Osteocyte (in vitro differentiated cells): ENCODE data around the gene NTPCR. TPM values are rescaled to one million over a fixed set of nuclear protein-coding genes. Genes with fewer than 3 reads are reported as not detected.

ENCODE experiments used
- DNase-seq: peaks from one replicate; pipeline ENCODE4 v3.0.0; 2021; ENCODE audit warnings: mixed read lengths; ENCODE audit not compliant: unreplicated experiment; ENCODE audit errors: extremely low spot score
- H3K27ac Mint-ChIP-seq: one replicate; pipeline ENCODE4 v1.8.0; 2021; ENCODE audit warnings: mild to moderate bottlenecking, mixed read lengths; ENCODE audit not compliant: unreplicated experiment
- H3K27me3 Mint-ChIP-seq: one replicate; pipeline ENCODE4 v1.8.0; 2021; ENCODE audit warnings: mixed read lengths; ENCODE audit not compliant: unreplicated experiment
- H3K36me3 Mint-ChIP-seq: one replicate; pipeline ENCODE4 v1.8.0; 2021; ENCODE audit warnings: mixed read lengths; ENCODE audit not compliant: unreplicated experiment
- H3K4me1 Mint-ChIP-seq: one replicate; pipeline ENCODE4 v1.8.0; 2021; ENCODE audit warnings: mixed read lengths; ENCODE audit not compliant: unreplicated experiment
- H3K4me3 Mint-ChIP-seq: one replicate; pipeline ENCODE4 v1.8.0; 2021; ENCODE audit warnings: mild to moderate bottlenecking, moderate library complexity, mixed read lengths; ENCODE audit not compliant: unreplicated experiment
- H3K9me3 Mint-ChIP-seq: one replicate; pipeline ENCODE4 v1.8.0; 2021; ENCODE audit warnings: mixed read lengths; ENCODE audit not compliant: unreplicated experiment
- CTCF ChIP-seq: fragments of 200-600 bp; sonication (generic); IDR thresholded peaks from 2 replicates; pipeline ENCODE4 v1.5.0; 2021; ENCODE audit warnings: antibody characterized with exemption, mild to moderate bottlenecking, moderate library complexity
- total RNA-seq: library from RNA; stranded (reverse); gene quantifications from 2 replicates; pipeline ENCODE4 v1.2.1, GENCODE V29; 2021

NTPCR gene
- total RNA-seq, 1 donor from 2014 or later = 29.6 TPM

DNA sequence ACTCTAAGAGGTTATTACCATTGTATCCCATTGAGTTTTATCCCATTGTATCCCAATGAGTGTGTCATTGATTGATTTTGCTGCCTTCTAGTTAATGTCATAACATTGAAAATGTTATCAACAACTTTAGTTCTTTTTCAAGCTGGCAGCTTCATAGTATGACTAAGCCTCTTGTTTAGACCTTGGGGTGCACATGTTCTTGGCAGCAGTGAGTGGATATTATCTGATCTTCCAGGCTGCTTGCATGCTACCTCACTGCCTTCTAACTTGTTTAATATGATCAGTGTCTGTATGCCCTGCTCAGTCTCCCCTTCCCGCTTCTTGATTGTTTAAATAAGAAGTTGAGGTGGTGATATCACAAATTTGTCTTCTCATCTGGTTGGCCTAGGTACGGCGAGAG is 24.6 kb downstream of the NTPCR start:
- H3K4me1 Mint-ChIP-seq = no peaks in the 10 kb centered on the region

GRCh38 chr1:232978091-232978634 is 27.8 kb downstream of the NTPCR start:
- H3K27ac Mint-ChIP-seq = no peak overlapping the region
- peaks cover 14% of the 10 kb centered on the region for H3K9me3 Mint-ChIP-seq
- TF ChIP-seq CTCF = no peak
- peaks cover 9% of the 10 kb centered on the region for H3K4me1 Mint-ChIP-seq
- DNase-seq = no peak
- no peaks in the 10 kb centered on the region for H3K27me3 Mint-ChIP-seq
- peaks cover 34% of the 10 kb centered on the region for H3K36me3 Mint-ChIP-seq
- no peak overlapping the region for H3K4me3 Mint-ChIP-seq

More for the DNA sequence above, 24.6 kb downstream of the NTPCR start:
- no peaks in the 10 kb centered on the region for H3K27me3 Mint-ChIP-seq
- peaks cover 59% of the 10 kb centered on the region for H3K36me3 Mint-ChIP-seq
- no peak overlapping the region for H3K4me3 Mint-ChIP-seq
- no peak for TF ChIP-seq CTCF
- peaks cover 21% of the 10 kb centered on the region for H3K9me3 Mint-ChIP-seq
- no peak overlapping the region for H3K27ac Mint-ChIP-seq
- no peak for DNase-seq

DNA sequence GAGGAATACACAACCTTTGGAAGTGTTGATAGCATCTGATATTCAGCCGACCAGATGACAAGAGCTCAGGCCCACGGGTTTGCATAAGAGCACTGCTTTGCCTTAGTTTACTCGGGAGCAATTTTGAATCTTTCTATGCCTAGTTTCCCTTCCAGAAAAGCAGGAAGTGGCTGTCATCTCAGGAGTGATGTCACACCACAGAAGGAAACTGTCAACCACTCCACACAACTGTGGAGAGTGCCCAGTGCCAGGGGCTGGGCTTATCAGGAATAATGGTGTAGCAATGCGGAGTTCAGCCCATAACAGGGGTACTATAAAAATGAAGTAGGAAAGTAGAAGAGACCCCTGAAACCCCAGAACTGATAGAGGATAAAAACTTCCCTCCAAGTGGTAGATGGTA is 28.4 kb downstream of the NTPCR start:
- no peak for DNase-seq
- peaks cover 30% of the 10 kb centered on the region for H3K36me3 Mint-ChIP-seq
- no peak overlapping the region for H3K4me3 Mint-ChIP-seq
- TF ChIP-seq CTCF = no peak
- H3K27ac Mint-ChIP-seq = no peak overlapping the region
- peaks cover 7% of the 10 kb centered on the region for H3K9me3 Mint-ChIP-seq
- H3K27me3 Mint-ChIP-seq = no peaks in the 10 kb centered on the region
- peaks cover 9% of the 10 kb centered on the region for H3K4me1 Mint-ChIP-seq

DNA sequence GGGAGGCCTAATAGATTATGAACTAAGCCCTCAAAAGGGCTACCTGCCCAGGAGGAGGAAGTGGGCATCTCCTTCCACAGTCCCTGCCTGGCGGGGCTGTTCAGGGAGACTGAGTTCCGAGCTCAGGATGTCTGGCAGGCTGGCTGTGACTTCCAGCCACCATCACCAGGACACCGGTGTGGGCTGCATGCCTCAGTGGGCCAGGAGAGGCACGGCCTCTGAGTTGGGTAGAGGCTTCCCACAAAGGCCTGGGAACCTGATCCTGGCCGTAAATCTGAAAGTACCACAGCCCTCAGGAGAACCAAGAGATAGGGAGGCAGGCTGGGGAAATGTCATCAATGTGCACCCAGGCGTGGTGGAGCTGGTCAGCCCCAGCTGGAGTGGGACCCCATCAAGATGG is 29.1 kb downstream of the NTPCR start:
- Mint-ChIP-seq H3K27me3 (no peaks in the 10 kb centered on the region), H3K4me1 (peaks cover 9% of the 10 kb centered on the region), H3K36me3 (peaks cover 24% of the 10 kb centered on the region), H3K9me3 (no peaks in the 10 kb centered on the region), H3K27ac (no peak overlapping the region), H3K4me3 (no peak overlapping the region)
- DNase-seq = no peak
- no peak for TF ChIP-seq CTCF

DNA sequence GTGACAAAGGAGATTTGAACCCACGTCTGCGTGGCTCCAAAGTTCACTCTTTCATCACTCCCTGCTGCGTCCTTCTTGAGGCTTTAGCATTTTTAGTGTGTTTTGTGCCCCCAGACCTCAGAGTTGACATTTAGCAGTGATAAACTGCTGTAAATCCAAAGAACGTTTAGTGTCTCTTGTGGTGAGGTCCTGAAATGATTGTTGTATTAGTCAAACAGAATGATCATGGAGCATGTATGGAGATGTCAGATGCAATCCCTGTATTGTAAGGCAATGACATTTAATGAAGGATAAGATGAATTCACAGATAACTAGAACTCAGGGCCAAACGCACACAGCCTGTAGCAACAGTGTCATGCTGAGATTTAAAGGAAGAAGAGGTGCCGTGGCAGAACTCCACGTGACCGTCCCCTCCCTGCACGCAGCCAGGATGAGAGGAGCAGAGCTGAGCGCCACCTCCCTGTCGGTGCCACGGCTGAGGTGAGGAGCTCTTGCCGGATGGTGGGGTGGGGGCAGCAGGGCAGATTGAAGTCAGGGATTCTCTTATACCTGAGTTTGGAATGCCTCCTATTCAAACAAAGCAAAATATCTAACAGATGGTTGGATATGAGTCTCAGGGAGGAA is 30.1 kb downstream of the NTPCR start:
- no peaks in the 10 kb centered on the region for H3K9me3 Mint-ChIP-seq
- peaks cover 21% of the 10 kb centered on the region for H3K36me3 Mint-ChIP-seq
- H3K4me3 Mint-ChIP-seq = no peak overlapping the region
- DNase-seq = peak; percentile 51
- no peak for TF ChIP-seq CTCF
- H3K27ac Mint-ChIP-seq = no peak overlapping the region
- no peaks in the 10 kb centered on the region for H3K27me3 Mint-ChIP-seq
- peaks cover 9% of the 10 kb centered on the region for H3K4me1 Mint-ChIP-seq
